ENCODE results near the gene HNRNPA1L2. TPM values are rescaled to one million over a fixed set of nuclear protein-coding genes. Genes with fewer than 3 reads are reported as not detected.
"Not testable (repeated sequence)": the region's sequence is repeated elsewhere in the genome, so short reads cannot be mapped to it uniquely, and the experiment has no call there.

HNRNPA1L2 gene
- total RNA-seq, 1 experiment from 2014 or later, result 6.2 TPM

GRCh38 chr13:52600666-52601065 lies 41.6 kb upstream of the HNRNPA1L2 start:
- Histone ChIP-seq H3K4me2 (ENCODE audit: low read length) (no peak overlapping the region), H3K27me3 (ENCODE audit: insufficient read depth, low read length) (no peaks in the 10 kb centered on the region), H3K27ac (ENCODE audit: low read depth, low read length) (no peak overlapping the region), H3K9me2 (ENCODE audit: insufficient read depth) (no peaks in the 10 kb centered on the region), H3K4me3 (replicated peaks in 1 of 2; ENCODE audit: low read depth in 1 of 2, low read length in 2 of 2) (no peak overlapping the region), H2AFZ (ENCODE audit: low read depth, low read length, poor library complexity, severe bottlenecking) (no peak overlapping the region), H3K36me3 (ENCODE audit: control insufficient read depth in 1 of 2, insufficient read depth in 2 of 2, low read length in 2 of 2) (no peaks in the 10 kb centered on the region), H4K20me1 (ENCODE audit: insufficient read depth) (no peaks in the 10 kb centered on the region), H3K9ac (ENCODE audit: low read length) (no peak overlapping the region), H3K79me2 (ENCODE audit: insufficient read depth, low read length) (no peaks in the 10 kb centered on the region), H3K9me3 (ENCODE audit: control insufficient read depth in 1 of 2, insufficient read depth in 1 of 2, low read depth in 1 of 2, low read length in 2 of 2) (no peaks in the 10 kb centered on the region), H3K4me1 (ENCODE audit: control insufficient read depth in 1 of 2, insufficient read depth in 2 of 2, low read length in 2 of 2) (no peaks in the 10 kb centered on the region)
- no peak for ATAC-seq
- DNase-seq (ENCODE audit: low read depth, low spot score), result no peak
- BruUV-seq (replicated peaks), result no TSS peak
- RAD21 ChIA-PET (ENCODE audit: low non-redundant PET in 1 of 2, low total read pairs in 2 of 2, uncharacterized antibody in 2 of 2, unreplicated experiment in 2 of 2), result no interaction called here
- POLR2A ChIA-PET, result no interaction called here
- CTCF ChIA-PET, result no interaction called here
- TF ChIP-seq ZNF274 (IDR thresholded peaks at IDR 0.05; ENCODE audit: low read depth, low read length) (no peak), EGR1 (IDR thresholded peaks at IDR 0.05; ENCODE audit: low read depth) (no peak), EZH2 (IDR thresholded peaks at IDR 0.05) (no peak), ATF3 (IDR thresholded peaks at IDR 0.05) (no peak), YY1 (IDR thresholded peaks at IDR 0.05; ENCODE audit: extremely low read depth, insufficient replicate concordance, low read depth, low read length) (no peak), POLR2AphosphoS5 (IDR thresholded peaks at IDR 0.05; ENCODE audit: low read depth, low read length) (no peak), REST (IDR thresholded peaks at IDR 0.05; ENCODE audit: low read depth) (no peak), CTCF (IDR thresholded peaks at IDR 0.05 in 2 of 3, conservative IDR thresholded peaks at IDR 0.05 in 1 of 3; ENCODE audit: borderline replicate concordance in 1 of 3, insufficient read depth in 1 of 3, low read depth in 2 of 3, low read length in 2 of 3) (no peak), FOSL1 (IDR thresholded peaks at IDR 0.05; ENCODE audit: low read depth) (no peak), SP1 (IDR thresholded peaks at IDR 0.05; ENCODE audit: low read depth) (no peak), RAD21 (IDR thresholded peaks at IDR 0.05; ENCODE audit: low read depth) (no peak), EZH2phosphoT487 (IDR thresholded peaks at IDR 0.05; ENCODE audit: borderline replicate concordance) (no peak)
- intact Hi-C loops (cut with micrococcal nuclease), result no loop called here

- H3K9me2 ChIP-seq (ENCODE audit: insufficient read depth); H3K4me2 ChIP-seq (ENCODE audit: low read length); DNase-seq (ENCODE audit: low read depth, low spot score); H3K4me3 ChIP-seq (replicated peaks in 1 of 2; ENCODE audit: low read depth in 1 of 2, low read length in 2 of 2); H3K27ac ChIP-seq (ENCODE audit: low read depth, low read length); H3K9me3 ChIP-seq (ENCODE audit: control insufficient read depth in 1 of 2, insufficient read depth in 1 of 2, low read depth in 1 of 2, low read length in 2 of 2); BruUV-seq (replicated peaks); H3K4me1 ChIP-seq (ENCODE audit: control insufficient read depth in 1 of 2, insufficient read depth in 2 of 2, low read length in 2 of 2); H3K79me2 ChIP-seq (ENCODE audit: insufficient read depth, low read length); H4K20me1 ChIP-seq (ENCODE audit: insufficient read depth); H3K9ac ChIP-seq (ENCODE audit: low read length); intact Hi-C loops (cut with micrococcal nuclease); H3K36me3 ChIP-seq (ENCODE audit: control insufficient read depth in 1 of 2, insufficient read depth in 2 of 2, low read length in 2 of 2); RAD21 ChIA-PET (ENCODE audit: low non-redundant PET in 1 of 2, low total read pairs in 2 of 2, uncharacterized antibody in 2 of 2, unreplicated experiment in 2 of 2); ATAC-seq; POLR2A ChIA-PET; H2AFZ ChIP-seq (ENCODE audit: low read depth, low read length, poor library complexity, severe bottlenecking); CTCF ChIA-PET; H3K27me3 ChIP-seq (ENCODE audit: insufficient read depth, low read length): not testable (repeated sequence)
These were observed 38.9 kb upstream of the HNRNPA1L2 start for GRCh38 chr13:52603316-52603715.

All from HCT116 (cell line).